HG03571 (cell line): ENCODE results near the gene MGARP.
"Not testable (repeated sequence)": the region's sequence is repeated elsewhere in the genome, so short reads cannot be mapped to it uniquely, and the experiment has no call there.

Experiments used
- ATAC-seq: cut with Tn5 transposase; IDR thresholded peaks from one replicate; pipeline ENCODE4 v1.9.1; 2021; ENCODE audit not compliant: unreplicated experiment

MGARP gene

GRCh38 chr4:139295942-139296299 lies 15.9 kb upstream of the MGARP start:
- ATAC-seq: no peak

- peak; percentile 95 for ATAC-seq
These were observed 15.3 kb upstream of the MGARP start for GRCh38 chr4:139295206-139295941.

- no peak for ATAC-seq
These were observed 6.2 kb upstream of the MGARP start for GRCh38 chr4:139286186-139286698.

- ATAC-seq: no peak
These were observed 2.7 kb upstream of the MGARP start for GRCh38 chr4:139282721-139283075.

- no peak for ATAC-seq
These were observed 2.2 kb upstream of the MGARP start for GRCh38 chr4:139282065-139282720.

GRCh38 chr4:139278912-139279759 lies 889 bp downstream of the MGARP start:
- no peak for ATAC-seq

GRCh38 chr4:139278485-139278884 lies 1.5 kb downstream of the MGARP start:
- ATAC-seq: no peak

GRCh38 chr4:139275281-139275735 lies 4.7 kb downstream of the MGARP start:
- ATAC-seq: no peak

- ATAC-seq: no peak
These were observed 5.2 kb downstream of the MGARP start for GRCh38 chr4:139274790-139275189.

- ATAC-seq: no peak
These were observed 6.2 kb downstream of the MGARP start for GRCh38 chr4:139273835-139274234.

- no peak for ATAC-seq
These were observed 12.7 kb downstream of the MGARP start for GRCh38 chr4:139267301-139267700.

- ATAC-seq: peak; percentile 97
These were observed 13.3 kb downstream of the MGARP start for GRCh38 chr4:139266583-139267257.

- no peak for ATAC-seq
These were observed 13.8 kb downstream of the MGARP start for GRCh38 chr4:139266208-139266582.

GRCh38 chr4:139265654-139266053 lies 14.4 kb downstream of the MGARP start:
- no peak for ATAC-seq

GRCh38 chr4:139256349-139256748 lies 23.7 kb downstream of the MGARP start:
- no peak for ATAC-seq

- ATAC-seq: not testable (repeated sequence)
These were observed 24.4 kb downstream of the MGARP start for GRCh38 chr4:139255581-139255980.

- no peak for ATAC-seq
These were observed 26.3 kb downstream of the MGARP start for GRCh38 chr4:139253713-139254112.

- ATAC-seq: no peak
These were observed 27.0 kb downstream of the MGARP start for GRCh38 chr4:139253046-139253445.

- ATAC-seq: no peak
These were observed 32.3 kb downstream of the MGARP start for GRCh38 chr4:139247700-139248238.

GRCh38 chr4:139247241-139247640 lies 32.8 kb downstream of the MGARP start:
- no peak for ATAC-seq

- no peak for ATAC-seq
These were observed 33.9 kb downstream of the MGARP start for GRCh38 chr4:139246166-139246565.
